HT1080 (cell line): ENCODE measurements around the gene FXYD4. TPM values are rescaled to one million over a fixed set of nuclear protein-coding genes. Genes with fewer than 3 reads are reported as not detected.
"Not testable (repeated sequence)": the region's sequence is repeated elsewhere in the genome, so short reads cannot be mapped to it uniquely, and the experiment has no call there.

Source experiments
- DNase-seq: peaks from one replicate; pipeline ENCODE4 v3.0.0-alpha.2; 2015; ENCODE audit warnings: low read depth
- polyA plus RNA-seq, 2 experiments: library from polyadenylated mRNA; depleted of rRNA; stranded (reverse); fragments of >200 nt; gene quantifications; 2 replicates each; pipeline ENCODE4 v1.2.3, GENCODE V29; 2015
- total RNA-seq: library from RNA; depleted of rRNA; stranded (reverse); fragments of >200 nt; shearing (Covaris generic); gene quantifications from 2 replicates; pipeline ENCODE4 v1.2.3, GENCODE V29; 2014; rRNA removed

Gene FXYD4
- total RNA-seq, result not detected in 2 replicates
- not detected in 2 replicates for polyA plus RNA-seq (2015; cell fraction: cytosol; rRNA removed)
- not detected in 2 replicates for polyA plus RNA-seq (2015; cell fraction: nucleus; rRNA removed)

GRCh38 chr10:43371418-43371817 lies at the start of gene FXYD4:
FXYD4 (plus strand) TSS chr10:43371636; CDS start chr10:43373747, 2,111 bp downstream.
- no peak for DNase-seq

GRCh38 chr10:43322331-43322730 lies 49.1 kb upstream of the FXYD4 start:
- no peak for DNase-seq

- no peak for DNase-seq
Observed at GRCh38 chr10:43322769-43323168, 48.7 kb upstream of the FXYD4 start.

- no peak for DNase-seq
Observed at GRCh38 chr10:43323245-43323644, 48.2 kb upstream of the FXYD4 start.

GRCh38 chr10:43324876-43325275 lies 46.6 kb upstream of the FXYD4 start:
- DNase-seq, result no peak

GRCh38 chr10:43327171-43327570 lies 44.3 kb upstream of the FXYD4 start:
- no peak for DNase-seq

- DNase-seq, result no peak
Observed at GRCh38 chr10:43327986-43328385, 43.5 kb upstream of the FXYD4 start.

GRCh38 chr10:43328810-43329209 lies 42.6 kb upstream of the FXYD4 start:
- DNase-seq, result not testable (repeated sequence)

- DNase-seq, result not testable (repeated sequence)
Observed at GRCh38 chr10:43329246-43329885, 42.1 kb upstream of the FXYD4 start.

GRCh38 chr10:43330049-43330823 lies 41.2 kb upstream of the FXYD4 start:
- DNase-seq, result not testable (repeated sequence)

GRCh38 chr10:43330824-43331127 lies 40.7 kb upstream of the FXYD4 start:
- not testable (repeated sequence) for DNase-seq

GRCh38 chr10:43333653-43334052 lies 37.8 kb upstream of the FXYD4 start:
- DNase-seq, result no peak

GRCh38 chr10:43336061-43336460 lies 35.4 kb upstream of the FXYD4 start:
- DNase-seq, result no peak

- no peak for DNase-seq
Observed at GRCh38 chr10:43336641-43337318, 34.7 kb upstream of the FXYD4 start.

GRCh38 chr10:43337536-43337935 lies 33.9 kb upstream of the FXYD4 start:
- DNase-seq, result not testable (repeated sequence)

GRCh38 chr10:43338117-43338516 lies 33.3 kb upstream of the FXYD4 start:
- DNase-seq, result no peak

- no peak for DNase-seq
Observed at GRCh38 chr10:43339136-43339535, 32.3 kb upstream of the FXYD4 start.

- no peak for DNase-seq
Observed at GRCh38 chr10:43340101-43340500, 31.3 kb upstream of the FXYD4 start.

GRCh38 chr10:43340619-43341018 lies 30.8 kb upstream of the FXYD4 start:
- DNase-seq, result peak; percentile 65

- no peak for DNase-seq
Observed at GRCh38 chr10:43341450-43341849, 30.0 kb upstream of the FXYD4 start.

GRCh38 chr10:43342279-43343125 lies 28.9 kb upstream of the FXYD4 start:
- DNase-seq, result no peak
